Measurements from ENCODE around the gene TUBB2B.

The TUBB2B gene

DNA sequence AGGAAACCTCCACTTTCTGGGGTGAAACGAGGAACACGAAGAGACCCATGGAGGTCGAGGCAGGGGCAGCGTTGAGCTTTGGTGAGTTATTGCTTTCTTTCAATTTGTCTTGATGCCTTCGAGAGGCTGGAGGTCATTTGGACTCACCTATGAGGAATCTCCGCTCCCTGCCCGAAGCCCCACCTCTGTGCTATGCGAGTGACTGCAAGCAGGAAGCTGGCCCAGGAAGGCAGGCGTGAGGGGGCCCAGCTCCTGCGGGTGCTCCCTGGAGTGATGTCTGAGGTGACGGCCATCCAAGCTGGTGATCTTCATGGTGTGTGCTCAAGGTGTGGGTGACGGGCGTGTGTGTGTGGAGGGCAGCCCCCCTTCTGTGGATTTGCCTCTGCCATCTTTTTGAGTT, 44.3 kb upstream of the TUBB2B start:
- no peak overlapping the region for H3K27ac ChIP-seq
- no peaks in the 10 kb centered on the region for H3K9me3 ChIP-seq (ENCODE audit: severe bottlenecking)
- DNase-seq = no peak
- H3K36me3 ChIP-seq = peaks cover 53% of the 10 kb centered on the region
- H3K4me3 ChIP-seq (ENCODE audit: low read depth, low read length) = no peak overlapping the region
- no peaks in the 10 kb centered on the region for H3K27me3 ChIP-seq (ENCODE audit: insufficient read depth, low read depth, severe bottlenecking)
- TF ChIP-seq, protein P1, sequence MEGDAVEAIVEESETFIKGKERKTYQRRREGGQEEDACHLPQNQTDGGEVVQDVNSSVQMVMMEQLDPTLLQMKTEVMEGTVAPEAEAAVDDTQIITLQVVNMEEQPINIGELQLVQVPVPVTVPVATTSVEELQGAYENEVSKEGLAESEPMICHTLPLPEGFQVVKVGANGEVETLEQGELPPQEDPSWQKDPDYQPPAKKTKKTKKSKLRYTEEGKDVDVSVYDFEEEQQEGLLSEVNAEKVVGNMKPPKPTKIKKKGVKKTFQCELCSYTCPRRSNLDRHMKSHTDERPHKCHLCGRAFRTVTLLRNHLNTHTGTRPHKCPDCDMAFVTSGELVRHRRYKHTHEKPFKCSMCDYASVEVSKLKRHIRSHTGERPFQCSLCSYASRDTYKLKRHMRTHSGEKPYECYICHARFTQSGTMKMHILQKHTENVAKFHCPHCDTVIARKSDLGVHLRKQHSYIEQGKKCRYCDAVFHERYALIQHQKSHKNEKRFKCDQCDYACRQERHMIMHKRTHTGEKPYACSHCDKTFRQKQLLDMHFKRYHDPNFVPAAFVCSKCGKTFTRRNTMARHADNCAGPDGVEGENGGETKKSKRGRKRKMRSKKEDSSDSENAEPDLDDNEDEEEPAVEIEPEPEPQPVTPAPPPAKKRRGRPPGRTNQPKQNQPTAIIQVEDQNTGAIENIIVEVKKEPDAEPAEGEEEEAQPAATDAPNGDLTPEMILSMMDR (IDR thresholded peaks at IDR 0.05; ENCODE audit: low read depth, low read length) = no peak

DNA sequence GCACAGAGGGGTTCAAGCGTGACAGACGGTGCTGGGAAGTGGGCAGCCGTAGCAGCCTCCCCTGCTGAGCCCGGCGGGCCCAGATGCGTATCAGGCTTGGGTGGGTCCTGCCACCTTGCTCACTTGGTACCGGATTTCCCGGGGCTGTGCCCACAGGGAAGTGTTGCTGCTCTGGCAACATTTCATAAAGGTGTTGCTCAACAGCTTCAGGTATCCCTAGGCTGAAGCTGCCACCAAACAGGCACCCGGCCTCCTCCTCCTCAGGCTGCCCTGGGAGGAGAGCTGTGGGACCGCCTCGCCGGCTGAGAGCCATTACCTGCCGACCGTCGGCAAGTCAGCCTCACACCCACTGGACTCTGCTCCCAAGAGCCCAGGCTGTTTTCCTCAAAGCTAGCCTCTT, 42.8 kb upstream of the TUBB2B start:
- Histone ChIP-seq H3K27me3 (ENCODE audit: insufficient read depth, low read depth, severe bottlenecking) (no peaks in the 10 kb centered on the region), H3K4me3 (ENCODE audit: low read depth, low read length) (no peak overlapping the region), H3K9me3 (ENCODE audit: severe bottlenecking) (no peaks in the 10 kb centered on the region), H3K27ac (no peak overlapping the region), H3K36me3 (peaks cover 56% of the 10 kb centered on the region)
- TF ChIP-seq, protein P1 (IDR thresholded peaks at IDR 0.05; ENCODE audit: low read depth, low read length) = no peak
- no peak for DNase-seq

DNA sequence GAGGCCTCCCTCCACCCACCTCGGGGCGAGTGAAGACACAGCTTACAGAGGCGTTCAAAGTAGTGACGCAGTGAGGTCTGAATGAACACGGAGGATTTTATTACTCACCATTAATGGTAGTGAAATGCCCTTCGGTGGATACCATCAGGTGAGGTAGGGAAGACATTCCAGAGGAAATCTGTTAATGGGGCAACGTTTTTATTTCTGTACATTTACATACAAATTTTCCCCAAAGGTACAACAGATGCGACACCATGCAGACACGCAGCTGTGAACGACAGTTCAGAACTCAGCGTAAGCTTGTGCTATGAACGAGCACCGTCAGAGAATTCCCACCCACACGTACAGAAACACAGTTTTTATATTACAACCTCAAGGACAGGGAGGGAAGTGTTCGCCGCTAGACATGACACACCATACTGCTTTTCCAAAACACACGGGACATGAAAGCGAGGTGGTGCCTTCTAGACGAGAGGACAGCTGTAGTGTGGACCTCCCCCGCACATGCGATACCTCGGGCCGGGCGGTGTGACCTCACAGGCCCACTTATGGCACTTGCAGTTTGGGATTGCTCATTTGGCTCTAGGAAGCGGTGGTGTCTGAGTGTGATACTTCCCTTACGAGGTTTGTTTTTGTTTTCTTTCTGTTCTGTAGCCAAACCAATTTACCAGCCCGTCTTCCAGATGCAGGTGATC, 42.0 kb upstream of the TUBB2B start:
- Histone ChIP-seq H3K36me3 (peaks cover 59% of the 10 kb centered on the region), H3K27ac (no peak overlapping the region)

DNA sequence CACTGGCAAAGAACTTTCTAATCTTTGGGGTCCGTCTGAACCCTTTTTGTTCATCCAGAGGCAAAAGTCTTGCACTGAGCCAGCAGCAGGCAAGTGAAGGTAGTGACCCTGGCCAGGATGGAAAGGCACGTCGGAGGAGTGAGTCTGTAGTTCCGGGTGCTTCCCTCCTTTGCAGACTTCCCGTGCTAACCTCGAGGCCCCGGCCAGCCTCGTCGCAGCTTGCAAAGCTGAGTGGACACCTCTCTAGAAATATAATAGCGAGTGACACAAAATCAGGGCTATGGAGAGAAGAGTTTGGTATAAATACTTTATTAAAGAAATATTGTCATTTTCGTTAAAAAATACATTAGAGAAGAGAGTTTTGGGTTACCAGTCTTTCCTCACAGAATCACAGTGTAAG, 41.2 kb upstream of the TUBB2B start:
- DNase-seq = no peak
- Histone ChIP-seq H3K4me3 (ENCODE audit: low read depth, low read length) (no peak overlapping the region), H3K9me3 (ENCODE audit: severe bottlenecking) (no peaks in the 10 kb centered on the region), H3K27ac (no peak overlapping the region), H3K27me3 (ENCODE audit: insufficient read depth, low read depth, severe bottlenecking) (no peaks in the 10 kb centered on the region), H3K36me3 (peaks cover 61% of the 10 kb centered on the region)
- TF ChIP-seq, protein P1 (IDR thresholded peaks at IDR 0.05; ENCODE audit: low read depth, low read length) = no peak

More for the DNA sequence above, 42.0 kb upstream of the TUBB2B start:
- no peaks in the 10 kb centered on the region for H3K9me3 ChIP-seq (ENCODE audit: severe bottlenecking)
- TF ChIP-seq, protein P1 (IDR thresholded peaks at IDR 0.05; ENCODE audit: low read depth, low read length) = no peak
- DNase-seq = no peak
- H3K4me3 ChIP-seq (ENCODE audit: low read depth, low read length) = no peak overlapping the region
- H3K27me3 ChIP-seq (ENCODE audit: insufficient read depth, low read depth, severe bottlenecking) = no peaks in the 10 kb centered on the region

DNA sequence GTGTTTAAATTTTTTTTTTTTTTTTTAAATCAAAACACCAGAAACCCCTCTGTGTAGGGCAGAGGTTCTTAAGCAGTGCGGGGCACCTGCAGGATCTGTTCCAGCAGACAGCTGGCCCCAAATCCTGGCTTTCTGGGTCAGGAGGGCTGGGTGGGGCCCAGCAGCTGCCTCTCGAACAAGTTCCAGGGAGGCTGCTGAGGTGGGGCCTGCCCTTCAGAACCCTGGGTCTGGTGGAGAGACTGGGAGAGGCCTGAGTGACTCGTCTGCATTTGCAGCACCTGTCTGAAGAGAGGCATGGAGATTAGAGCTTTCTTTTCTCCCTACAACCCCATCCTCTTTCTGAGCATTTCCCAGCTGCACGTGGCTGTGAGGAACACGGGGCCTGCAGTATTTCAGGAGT, 39.7 kb upstream of the TUBB2B start:
- Histone ChIP-seq H3K36me3 (peaks cover 57% of the 10 kb centered on the region), H3K9me3 (ENCODE audit: severe bottlenecking) (no peaks in the 10 kb centered on the region), H3K27me3 (ENCODE audit: insufficient read depth, low read depth, severe bottlenecking) (no peaks in the 10 kb centered on the region), H3K4me3 (ENCODE audit: low read depth, low read length) (no peak overlapping the region), H3K27ac (no peak overlapping the region)
- DNase-seq = no peak
- TF ChIP-seq, protein P1 (IDR thresholded peaks at IDR 0.05; ENCODE audit: low read depth, low read length) = no peak

DNA sequence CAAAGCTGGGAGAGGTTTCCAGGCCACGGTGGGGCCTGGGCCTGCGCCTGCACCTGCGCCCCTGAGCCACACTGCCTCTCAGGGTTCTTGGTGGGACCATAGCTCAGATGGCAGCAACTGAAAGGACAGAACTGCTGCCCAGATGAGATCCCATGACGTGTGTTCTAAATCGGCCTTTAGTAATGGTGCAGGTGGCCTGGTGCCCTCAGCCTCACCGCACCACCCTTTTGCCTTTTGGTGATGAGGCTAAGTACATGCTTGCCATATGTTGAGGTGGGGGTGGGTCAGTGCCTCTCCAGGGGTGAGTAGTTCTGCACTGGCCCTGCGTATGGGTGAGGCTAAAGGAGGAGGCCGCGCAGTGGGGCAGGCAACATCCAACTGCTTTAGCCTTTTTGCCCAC, 38.7 kb upstream of the TUBB2B start:
- H3K4me3 ChIP-seq (ENCODE audit: low read depth, low read length) = no peak overlapping the region
- H3K27ac ChIP-seq = peak overlapping the region; percentile 22
- TF ChIP-seq, protein P1 (IDR thresholded peaks at IDR 0.05; ENCODE audit: low read depth, low read length) = no peak
- peak; percentile 74 for DNase-seq
- no peaks in the 10 kb centered on the region for H3K9me3 ChIP-seq (ENCODE audit: severe bottlenecking)
- H3K27me3 ChIP-seq (ENCODE audit: insufficient read depth, low read depth, severe bottlenecking) = no peaks in the 10 kb centered on the region
- peaks cover 51% of the 10 kb centered on the region for H3K36me3 ChIP-seq
